PC-3 (cell line): Measurements from ENCODE around the gene THOC6. TPM values are rescaled to one million over a fixed set of nuclear protein-coding genes. Genes with fewer than 3 reads are reported as not detected.

Source experiments
- ATAC-seq: fragments of 200-7000 bp; cut with Tn5 transposase; 2 replicates; pipeline ENCODE4 v1.9.1; 2020; ENCODE audit warnings: mild to moderate bottlenecking, moderate library complexity
- BruUV-seq: library from RNA; stranded (reverse); fragments of 400-500 nt; replicated peaks from 2 replicates; lab custom pipeline; 2021; lab: Mats Ljungman, UMichigan
- CTCF ChIA-PET: fragments of 300-600 bp; sonication (Branson Sonifier 250); formaldehyde crosslinking; loops from one replicate; lab custom pipeline; 2022; ENCODE audit warnings: antibody characterized with exemption; lab: Charles Lee
- POLR2A ChIA-PET: fragments of 300-600 bp; sonication (Branson Sonifier 250); formaldehyde crosslinking; loops from one replicate; lab custom pipeline; 2022; ENCODE audit warnings: antibody characterized with exemption; ENCODE audit not compliant: unreplicated experiment; lab: Charles Lee
- DNase-seq: peaks from one replicate; pipeline ENCODE4 v3.0.0-alpha.2; 2015
- H2AFZ ChIP-seq: fragments of 300-600 bp; sonication (generic); 2 replicates; pipeline ENCODE4 v1.6.0; 2016; ENCODE audit warnings: antibody characterized with exemption, low read length
- H3F3A ChIP-seq: fragments of 300-600 bp; sonication (generic); one replicate; pipeline ENCODE4 v1.6.0; 2017; ENCODE audit warnings: antibody characterized with exemption, low read length, control low read depth, mild to moderate bottlenecking; ENCODE audit not compliant: unreplicated experiment
- H3K27ac ChIP-seq: fragments of 300-600 bp; sonication (generic); 2 replicates; pipeline ENCODE4 v1.5.1; 2016; ENCODE audit warnings: mild to moderate bottlenecking, low read length
- H3K27me3 ChIP-seq: fragments of 300-600 bp; sonication (generic); 2 replicates; pipeline ENCODE4 v1.6.1; 2016; ENCODE audit warnings: low read length, mixed read lengths
- H3K36me3 ChIP-seq: fragments of 300-600 bp; sonication (generic); 2 replicates; pipeline ENCODE4 v1.6.1; 2016; ENCODE audit warnings: low read depth, mixed run types, low read length, mixed read lengths
- H3K4me1 ChIP-seq: fragments of 300-600 bp; sonication (generic); 2 replicates; pipeline ENCODE4 v1.5.1; 2016; ENCODE audit warnings: low read length; ENCODE audit not compliant: insufficient read depth
- H3K4me2 ChIP-seq: fragments of 300-600 bp; sonication (generic); 2 replicates; pipeline ENCODE4 v1.6.0; 2016; ENCODE audit warnings: low read length
- H3K4me3 ChIP-seq: fragments of 300-600 bp; sonication (generic); 2 replicates; pipeline ENCODE4 v1.5.1; 2016; ENCODE audit warnings: mild to moderate bottlenecking, low read length, mixed read lengths
- H3K79me2 ChIP-seq: fragments of 300-600 bp; sonication (generic); 2 replicates; pipeline ENCODE4 v1.6.1; 2017; ENCODE audit warnings: low read length, mixed read lengths
- H3K9ac ChIP-seq: fragments of 300-600 bp; sonication (generic); 2 replicates; pipeline ENCODE4 v1.6.0; 2016; ENCODE audit warnings: mild to moderate bottlenecking, low read length
- H3K9me2 ChIP-seq: fragments of 300-600 bp; sonication (generic); replicated peaks from 2 replicates; pipeline ENCODE4 v1.6.1; 2016; ENCODE audit warnings: mixed run types, low read length, mixed read lengths
- H3K9me3 ChIP-seq: fragments of 300-600 bp; sonication (generic); 2 replicates; pipeline ENCODE4 v1.6.1; 2016; ENCODE audit warnings: low read length, mixed read lengths
- H4K20me1 ChIP-seq: fragments of 300-600 bp; sonication (generic); 2 replicates; pipeline ENCODE4 v1.6.1; 2016; ENCODE audit warnings: low read length, mixed read lengths
- CTCF ChIP-seq: fragments of 300-600 bp; sonication (generic); conservative IDR thresholded peaks from 2 replicates; pipeline ENCODE4 v1.5.1; 2017; ENCODE audit warnings: antibody characterized with exemption, low read depth, mild to moderate bottlenecking, low read length
- EZH2 ChIP-seq: fragments of 300-600 bp; sonication (generic); IDR thresholded peaks from one replicate; pipeline ENCODE4 v1.6.1; 2017; ENCODE audit warnings: antibody characterized with exemption, mild to moderate bottlenecking, low read length; ENCODE audit not compliant: unreplicated experiment
- EZH2phosphoT487 ChIP-seq: fragments of 300-600 bp; sonication (generic); IDR thresholded peaks from 2 replicates; pipeline ENCODE4 v1.6.1; 2018; ENCODE audit warnings: mild to moderate bottlenecking, antibody characterized with exemption, low read length, borderline replicate concordance
- intact Hi-C: fragments of 100-400 bp; cut with micrococcal nuclease; formaldehyde crosslinking; loops from 2 replicates; pipeline ENCODE4 v1.9.0; 2023
- total RNA-seq: library from RNA; depleted of rRNA; stranded (reverse); fragments of >200 nt; gene quantifications from 2 replicates; pipeline ENCODE4 v1.2.3, GENCODE V29; 2014

Gene THOC6
- total RNA-seq, 1 experiment from 2014 or later = 40.3 TPM

GRCh38 chr16:3035972-3036725, 12.3 kb downstream of the THOC6 start:
- ATAC-seq = peak; percentile 20; the same call in 1 of the 2 replicates
- Histone ChIP-seq H3K9ac (peak overlapping the region; percentile 38), H3K36me3 (no peaks in the 10 kb centered on the region), H3F3A (no peaks in the 10 kb centered on the region), H3K27me3 (no peaks in the 10 kb centered on the region), H4K20me1 (no peaks in the 10 kb centered on the region), H3K9me2 (no peaks in the 10 kb centered on the region), H3K27ac (no peak overlapping the region), H3K4me2 (peak overlapping the region; percentile 91), H3K4me3 (peak overlapping the region; percentile 75), H2AFZ (peak overlapping the region; percentile 57; the same call in 1 of the 2 replicates), H3K4me1 (peaks cover 12% of the 10 kb centered on the region), H3K9me3 (no peaks in the 10 kb centered on the region), H3K79me2 (no peaks in the 10 kb centered on the region)
- no TSS peak for BruUV-seq
- ChIA-PET POLR2A (no interaction called here), CTCF (no interaction called here)
- TF ChIP-seq EZH2 (no peak), EZH2phosphoT487 (no peak), CTCF (no peak)
- intact Hi-C loops = no loop called here
- no peak for DNase-seq

- H3K27ac ChIP-seq = no peak within 1 kb of the TSS
- peak within 1 kb of the TSS; percentile 57; the same call in 1 of the 2 replicates for H2AFZ ChIP-seq
- intact Hi-C loops = no loop called here
- H3K4me3 ChIP-seq = peak within 1 kb of the TSS; percentile 75
- no peaks in the 10 kb centered on the region for H3K79me2 ChIP-seq
- peak within 1 kb of the TSS; percentile 91 for H3K4me2 ChIP-seq
- H3F3A ChIP-seq = no peaks in the 10 kb centered on the region
- no peaks in the 10 kb centered on the region for H3K36me3 ChIP-seq
- ChIA-PET POLR2A (no interaction called here), CTCF (no interaction called here)
- no TSS peak for BruUV-seq
- no peaks in the 10 kb centered on the region for H4K20me1 ChIP-seq
- DNase-seq = peak; percentile 21
- no peaks in the 10 kb centered on the region for H3K9me2 ChIP-seq
- ATAC-seq = peak; percentile 45; the same call in 1 of the 2 replicates
- TF ChIP-seq EZH2phosphoT487 (no peak), EZH2 (no peak), CTCF (no peak)
- H3K27me3 ChIP-seq = no peaks in the 10 kb centered on the region
- peak within 1 kb of the TSS; percentile 38 for H3K9ac ChIP-seq
- H3K4me1 ChIP-seq = peaks cover 7% of the 10 kb centered on the region; the same call in 1 of the 2 replicates
- H3K9me3 ChIP-seq = no peaks in the 10 kb centered on the region
Measured at GRCh38 chr16:3036726-3037315, 13.0 kb downstream of the THOC6 start, which contains the start of gene BICDL2. Gene BICDL2 (minus strand): TSS chr16:3036944. CDS start chr16:3035496, 1,448 bp downstream.

GRCh38 chr16:3038256-3038655, 14.4 kb downstream of the THOC6 start:
- DNase-seq = no peak
- ATAC-seq = no peak
- H3K4me2 ChIP-seq = no peak overlapping the region
- ChIA-PET POLR2A (no interaction called here), CTCF (no interaction called here)
- H3K4me1 ChIP-seq = no peaks in the 10 kb centered on the region
- H3K79me2 ChIP-seq = no peaks in the 10 kb centered on the region
- H3K4me3 ChIP-seq = no peak overlapping the region
- H3F3A ChIP-seq = no peaks in the 10 kb centered on the region
- H3K9ac ChIP-seq = no peak overlapping the region
- no peak overlapping the region for H2AFZ ChIP-seq
- no TSS peak for BruUV-seq
- intact Hi-C loops = no loop called here
- no peaks in the 10 kb centered on the region for H4K20me1 ChIP-seq
- H3K9me3 ChIP-seq = no peaks in the 10 kb centered on the region
- H3K27me3 ChIP-seq = no peaks in the 10 kb centered on the region
- H3K36me3 ChIP-seq = no peaks in the 10 kb centered on the region
- no peaks in the 10 kb centered on the region for H3K9me2 ChIP-seq
- H3K27ac ChIP-seq = no peak overlapping the region
- TF ChIP-seq EZH2 (no peak), EZH2phosphoT487 (no peak), CTCF (no peak)
